GM21390 (cell line): ENCODE data around the gene PCDHGA6.
"Not testable (repeated sequence)": the region's sequence is repeated elsewhere in the genome, so short reads cannot be mapped to it uniquely, and the experiment has no call there.

Experiments used
- ATAC-seq: cut with Tn5 transposase; IDR thresholded peaks from one replicate; pipeline ENCODE4 v1.9.1; 2021; ENCODE audit not compliant: unreplicated experiment

Gene PCDHGA6

GRCh38 chr5:141359790-141360426, 13.8 kb upstream of the PCDHGA6 start, which contains the start of gene PCDHGB2:
PCDHGB2 (plus strand) TSS chr5:141359994; CDS start chr5:141360136, 142 bp downstream.
- no peak for ATAC-seq

GRCh38 chr5:141360685-141361084, 13.0 kb upstream of the PCDHGA6 start:
- ATAC-seq: no peak

GRCh38 chr5:141362719-141363118, 11.0 kb upstream of the PCDHGA6 start:
- no peak for ATAC-seq

GRCh38 chr5:141363952-141364660, 9.6 kb upstream of the PCDHGA6 start, which contains the start of gene PCDHGA5:
PCDHGA5 (plus strand) TSS chr5:141364162; CDS start chr5:141364331, 169 bp downstream.
- no peak for ATAC-seq

- ATAC-seq: no peak
Observed at GRCh38 chr5:141366016-141366896, 7.4 kb upstream of the PCDHGA6 start.

GRCh38 chr5:141369994-141370848, 3.5 kb upstream of the PCDHGA6 start, which contains the start of gene PCDHGB3:
PCDHGB3 (plus strand) TSS chr5:141370242; CDS start chr5:141370395, 153 bp downstream.
- peak; percentile 95 for ATAC-seq

GRCh38 chr5:141371572-141372475, 1.9 kb upstream of the PCDHGA6 start:
- ATAC-seq: no peak

GRCh38 chr5:141374627-141375026, 936 bp downstream of the PCDHGA6 start:
- no peak for ATAC-seq

- ATAC-seq: not testable (repeated sequence)
Observed at GRCh38 chr5:141375444-141376155, 1.9 kb downstream of the PCDHGA6 start.

- no peak for ATAC-seq
Observed at GRCh38 chr5:141382469-141383294, 9.0 kb downstream of the PCDHGA6 start, which contains the start of gene PCDHGA7. PCDHGA7 (plus strand) TSS chr5:141382742; CDS start chr5:141382900, 158 bp downstream.

GRCh38 chr5:141383345-141383744, 9.7 kb downstream of the PCDHGA6 start:
- no peak for ATAC-seq

- ATAC-seq: no peak
Observed at GRCh38 chr5:141384471-141385267, 11.0 kb downstream of the PCDHGA6 start.

GRCh38 chr5:141387557-141388311, 14.0 kb downstream of the PCDHGA6 start, which contains the start of gene PCDHGB4:
PCDHGB4 (plus strand) TSS chr5:141387698; CDS start chr5:141387885, 187 bp downstream.
- ATAC-seq: not testable (repeated sequence)

- ATAC-seq: no peak
Observed at GRCh38 chr5:141388661-141389060, 15.0 kb downstream of the PCDHGA6 start.

GRCh38 chr5:141389153-141390042, 15.7 kb downstream of the PCDHGA6 start:
- ATAC-seq: no peak
